ENCODE data around the gene ALG5.

Gene ALG5

DNA sequence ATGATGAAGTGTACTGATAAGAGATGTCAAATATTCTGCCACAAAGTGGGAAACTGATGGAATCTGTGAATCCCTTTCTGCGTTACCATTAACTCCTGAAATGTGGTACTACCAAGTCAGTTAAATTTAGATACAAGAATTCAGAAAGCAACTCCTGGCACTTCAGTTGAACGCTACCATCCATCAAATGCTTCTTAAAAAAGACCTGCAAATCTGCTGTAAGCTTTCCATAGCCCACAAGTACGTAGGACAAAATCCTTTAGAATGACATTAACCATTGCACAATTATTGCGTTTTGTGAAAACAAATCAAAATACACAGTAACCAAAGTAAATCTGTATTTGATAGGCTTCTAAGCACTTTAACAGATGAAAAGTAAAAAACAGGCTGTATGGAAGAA, 84.5 kb downstream of the ALG5 start:
- Mint-ChIP-seq H3K4me3 (no peak overlapping the region), H3K27ac (no peak overlapping the region), H3K36me3 (ENCODE audit: low read depth) (no peaks in the 10 kb centered on the region), H3K27me3 (peaks cover 56% of the 10 kb centered on the region), H3K9me3 (no peaks in the 10 kb centered on the region), H3K4me1 (peaks cover 4% of the 10 kb centered on the region)
- ATAC-seq (no peak), DNase-seq (no peak)

DNA sequence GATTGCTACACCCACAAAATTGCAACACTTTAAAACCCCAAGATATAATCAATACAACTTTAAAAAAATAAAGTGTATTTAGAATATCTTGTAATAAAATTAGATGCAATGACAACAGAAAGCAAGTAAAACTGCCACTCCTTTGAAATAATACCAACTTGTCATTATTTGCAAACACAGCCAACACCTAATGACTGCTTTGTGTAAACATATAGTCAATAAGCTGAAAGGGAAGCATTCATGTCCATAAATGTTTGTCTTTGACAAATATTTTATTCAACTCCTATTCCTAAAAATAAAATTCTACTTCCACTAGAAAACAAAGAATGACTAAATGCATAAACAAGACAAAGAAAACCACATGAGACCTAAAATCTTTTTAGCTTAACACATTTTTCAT, 85.7 kb downstream of the ALG5 start:
- Mint-ChIP-seq H3K36me3 (ENCODE audit: low read depth) (no peaks in the 10 kb centered on the region), H3K9me3 (no peaks in the 10 kb centered on the region), H3K27me3 (peaks cover 45% of the 10 kb centered on the region), H3K4me1 (no peaks in the 10 kb centered on the region), H3K4me3 (no peak overlapping the region), H3K27ac (no peak overlapping the region)
- DNase-seq = no peak
- ATAC-seq = no peak

DNA sequence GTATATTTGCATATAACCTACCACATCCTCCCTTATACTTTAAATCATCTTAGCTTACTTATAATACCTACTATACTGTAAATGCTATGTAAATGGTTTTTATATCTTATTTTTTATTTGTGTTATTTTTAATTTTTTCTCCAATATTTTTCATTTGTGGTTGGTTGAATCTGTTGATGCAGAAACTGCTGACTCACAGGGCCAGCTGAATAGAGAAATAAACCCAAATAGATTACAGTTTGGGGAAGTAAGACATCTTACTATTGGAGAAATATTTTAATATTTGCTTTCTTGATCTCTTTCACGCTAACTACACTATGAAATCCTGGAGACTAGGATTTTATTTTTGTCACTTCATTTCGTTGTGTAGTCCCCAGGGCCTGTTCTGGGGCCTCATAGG, 86.2 kb downstream of the ALG5 start:
- Mint-ChIP-seq H3K27me3 (peaks cover 41% of the 10 kb centered on the region), H3K27ac (no peak overlapping the region), H3K4me3 (no peak overlapping the region), H3K36me3 (ENCODE audit: low read depth) (no peaks in the 10 kb centered on the region), H3K4me1 (no peaks in the 10 kb centered on the region), H3K9me3 (no peaks in the 10 kb centered on the region)
- ATAC-seq (no peak), DNase-seq (no peak)

DNA sequence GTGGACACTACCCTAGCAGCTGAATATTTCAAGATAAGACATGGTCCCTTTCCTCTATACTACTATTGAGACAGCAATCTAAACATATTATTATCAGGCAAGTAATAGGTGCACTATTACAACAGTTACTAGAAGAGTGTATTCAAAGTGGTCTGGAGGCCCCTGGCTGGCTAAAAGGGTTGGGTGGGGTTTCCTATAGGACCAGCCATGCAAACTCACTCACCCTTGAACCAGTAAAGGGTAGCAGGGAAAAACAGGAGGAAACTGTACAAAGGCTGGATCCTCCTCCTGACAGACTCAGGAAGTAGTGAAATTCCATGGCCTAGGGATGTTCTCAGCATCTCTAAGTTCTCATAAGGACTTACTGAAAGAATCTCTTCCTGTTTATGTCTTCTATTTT, 86.8 kb downstream of the ALG5 start:
- no peaks in the 10 kb centered on the region for H3K4me1 Mint-ChIP-seq
- no peak overlapping the region for H3K4me3 Mint-ChIP-seq
- ATAC-seq (no peak), DNase-seq (no peak)
- no peaks in the 10 kb centered on the region for H3K9me3 Mint-ChIP-seq
- H3K27ac Mint-ChIP-seq = no peak overlapping the region
- no peaks in the 10 kb centered on the region for H3K36me3 Mint-ChIP-seq (ENCODE audit: low read depth)
- H3K27me3 Mint-ChIP-seq = peaks cover 37% of the 10 kb centered on the region

DNA sequence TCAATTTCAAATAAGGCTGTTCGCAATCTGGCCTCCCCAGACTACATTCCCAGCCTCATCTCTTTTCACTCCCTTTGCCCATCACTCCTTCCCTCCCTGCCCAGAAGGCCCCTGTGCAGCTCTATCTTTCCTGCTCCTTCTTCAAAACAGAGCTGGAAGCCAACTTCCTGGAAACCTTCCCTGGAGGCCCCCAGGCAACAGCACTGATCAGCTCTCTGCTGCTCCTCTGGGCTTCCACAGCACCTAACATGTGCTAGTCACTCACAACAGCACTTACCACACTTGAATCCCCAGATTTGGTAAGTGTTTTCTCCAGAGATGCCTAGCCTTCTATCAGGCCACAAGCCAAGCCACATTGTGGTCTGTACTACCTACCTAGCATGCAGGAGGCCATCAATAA, 88.6 kb downstream of the ALG5 start:
- Mint-ChIP-seq H3K4me3 (no peak overlapping the region), H3K27me3 (peaks cover 27% of the 10 kb centered on the region), H3K4me1 (no peaks in the 10 kb centered on the region), H3K27ac (no peak overlapping the region), H3K36me3 (ENCODE audit: low read depth) (no peaks in the 10 kb centered on the region), H3K9me3 (no peaks in the 10 kb centered on the region)
- DNase-seq (no peak), ATAC-seq (no peak)

DNA sequence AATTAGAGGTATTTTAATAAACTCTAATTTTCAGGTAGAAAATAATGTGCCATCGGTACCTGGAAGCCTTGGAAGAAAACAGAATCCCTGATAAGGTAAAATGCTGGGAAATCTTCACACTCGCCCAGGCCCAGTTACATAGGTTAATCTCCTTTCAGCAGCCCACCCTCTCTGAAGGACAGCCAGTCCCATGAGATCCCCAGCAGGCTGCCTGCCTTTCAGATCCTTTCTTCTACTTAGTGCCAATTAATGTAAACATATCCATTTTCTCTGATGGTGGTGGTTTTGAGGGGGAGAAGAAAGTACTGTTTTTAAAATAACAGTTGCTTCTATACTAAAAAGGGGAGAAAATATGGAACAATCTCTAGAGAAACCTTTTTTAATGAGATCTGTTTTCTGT, 91.3 kb downstream of the ALG5 start:
- H3K9me3 Mint-ChIP-seq = no peaks in the 10 kb centered on the region
- H3K4me1 Mint-ChIP-seq = no peaks in the 10 kb centered on the region
- no peaks in the 10 kb centered on the region for H3K36me3 Mint-ChIP-seq (ENCODE audit: low read depth)
- ATAC-seq = no peak
- DNase-seq = no peak
- no peak overlapping the region for H3K4me3 Mint-ChIP-seq
- peaks cover 13% of the 10 kb centered on the region for H3K27me3 Mint-ChIP-seq
- H3K27ac Mint-ChIP-seq = no peak overlapping the region

DNA sequence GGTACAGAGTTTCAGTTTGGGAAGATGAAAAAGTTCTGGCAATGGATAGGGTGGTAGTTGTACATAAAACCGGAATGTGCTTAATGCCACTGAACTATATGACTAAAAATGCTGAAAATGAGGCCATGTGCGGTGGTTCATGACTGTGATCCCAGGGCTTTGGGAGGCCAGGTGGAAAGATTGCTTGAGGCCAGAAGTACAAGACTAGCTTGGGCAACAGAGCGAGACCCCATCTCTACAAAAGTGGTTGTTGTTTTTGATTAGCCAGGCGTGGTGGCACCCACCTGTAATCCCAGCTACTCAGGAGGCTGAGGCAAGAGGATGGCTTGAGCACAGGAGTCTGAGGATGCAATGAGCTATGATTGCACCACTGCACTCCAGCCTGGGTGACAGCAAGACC, 91.9 kb downstream of the ALG5 start:
- Mint-ChIP-seq H3K4me1 (no peaks in the 10 kb centered on the region), H3K27ac (no peak overlapping the region), H3K27me3 (peaks cover 12% of the 10 kb centered on the region), H3K36me3 (ENCODE audit: low read depth) (no peaks in the 10 kb centered on the region), H3K4me3 (no peak overlapping the region), H3K9me3 (no peaks in the 10 kb centered on the region)
- no peak for DNase-seq
- ATAC-seq = no peak

DNA sequence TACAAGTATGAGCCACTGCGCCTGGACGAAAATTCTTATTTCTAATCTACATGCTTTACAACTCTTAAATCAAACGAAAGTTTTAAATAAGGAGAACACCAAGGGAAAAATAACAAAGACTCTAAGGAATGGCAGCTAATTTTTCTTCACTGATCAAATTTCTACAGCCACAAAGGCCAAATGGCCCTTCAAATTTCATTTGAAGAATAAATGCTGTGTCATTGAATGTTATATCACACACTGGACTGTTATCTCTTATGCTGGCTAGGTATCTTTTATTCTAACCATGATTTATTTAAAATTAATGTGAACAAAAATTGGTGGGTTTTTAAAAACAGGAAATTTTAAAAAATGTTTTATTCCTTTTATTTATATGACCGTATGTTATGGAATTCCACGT, 93.2 kb downstream of the ALG5 start:
- DNase-seq = no peak
- Mint-ChIP-seq H3K4me3 (no peak overlapping the region), H3K4me1 (no peaks in the 10 kb centered on the region), H3K27me3 (peaks cover 19% of the 10 kb centered on the region), H3K27ac (no peak overlapping the region), H3K9me3 (no peaks in the 10 kb centered on the region), H3K36me3 (ENCODE audit: low read depth) (no peaks in the 10 kb centered on the region)
- no peak for ATAC-seq

DNA sequence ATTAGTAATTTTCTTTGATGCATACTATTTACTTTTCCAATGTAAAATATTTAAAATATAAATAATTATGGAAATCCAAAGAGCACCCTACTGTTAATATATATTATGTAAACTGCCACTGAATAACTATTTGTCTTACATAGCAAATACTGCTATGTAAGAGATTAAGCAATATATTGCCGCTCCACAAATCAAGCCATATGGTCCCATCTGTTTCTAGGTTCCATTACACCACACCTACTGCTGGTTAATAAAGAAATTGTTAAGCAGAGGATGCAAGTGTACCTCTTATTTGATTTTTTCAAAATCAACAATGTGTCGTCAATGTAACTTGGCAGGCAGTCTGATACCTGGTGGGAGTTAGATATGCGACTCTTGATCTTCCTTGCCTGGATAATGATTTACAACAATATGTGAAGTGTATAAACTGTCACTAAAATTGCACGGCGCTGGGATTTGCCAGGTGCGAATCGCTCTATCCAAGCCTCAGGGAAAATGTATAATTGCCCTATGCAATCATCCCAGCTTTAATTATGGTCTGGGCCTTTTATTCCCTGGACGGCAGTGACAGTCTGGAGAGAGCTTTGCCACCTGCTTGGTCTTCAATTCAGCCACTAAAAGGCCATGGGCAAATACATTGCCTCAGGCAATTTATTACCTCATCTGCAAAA, 95.1 kb downstream of the ALG5 start:
- Mint-ChIP-seq H3K9me3 (no peaks in the 10 kb centered on the region), H3K4me3 (no peak overlapping the region), H3K27me3 (peaks cover 20% of the 10 kb centered on the region), H3K36me3 (ENCODE audit: low read depth) (no peaks in the 10 kb centered on the region), H3K4me1 (no peaks in the 10 kb centered on the region), H3K27ac (no peak overlapping the region)
- DNase-seq = no peak
- ATAC-seq = no peak

Data from activated naive CD8-positive, alpha-beta T cell treated with anti-CD3 and anti-CD28 coated beads, Interleukin-2, amount 50 U/mL, for 24 hours (primary cell).